ENCODE measurements around the gene TRAF3IP1. TPM values are rescaled to one million over a fixed set of nuclear protein-coding genes. Genes with fewer than 3 reads are reported as not detected.
"Not testable (repeated sequence)": the region's sequence is repeated elsewhere in the genome, so short reads cannot be mapped to it uniquely, and the experiment has no call there.

TRAF3IP1 gene
- total RNA-seq, 4 donors from 2014 or later, result 11.6 to 17.4 (median 15.7) TPM

DNA sequence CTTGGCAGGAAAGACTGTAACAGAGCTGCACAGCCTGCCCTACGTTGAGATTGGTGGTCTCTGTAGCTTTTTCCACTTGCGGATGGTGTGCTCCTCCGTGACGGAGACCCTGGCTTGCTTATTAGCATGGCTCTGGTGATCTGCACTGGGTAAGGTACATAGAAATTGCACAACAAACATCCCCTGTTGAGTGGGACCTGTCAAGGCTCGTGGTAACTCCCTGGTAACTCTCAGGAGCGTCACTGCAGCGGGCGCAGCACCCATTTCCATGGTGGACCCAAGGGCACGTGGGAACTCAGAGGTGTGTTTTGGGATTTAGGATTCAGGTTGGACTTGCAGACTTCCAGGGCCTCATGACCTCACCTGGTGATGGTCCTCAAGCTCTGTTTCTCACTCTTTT, 1.1 kb downstream of the TRAF3IP1 start:
- DNase-seq (ENCODE audit: low spot score in 2 of 2), result no peak
- 69 to 71% methylated on average over 9 of the region's 9 CpGs for WGBS, 2 donors
- H3K9me3 ChIP-seq, result no peaks in the 10 kb centered on the region
- peaks cover 0 to 26% (median 0%) of the 10 kb centered on the region in 3 donors for H3K36me3 ChIP-seq
- TF ChIP-seq POLR2A (IDR thresholded peaks at IDR 0.05) (no peak), EP300 (IDR thresholded peaks at IDR 0.05) (no peak)
- TF ChIP-seq, protein P1, sequence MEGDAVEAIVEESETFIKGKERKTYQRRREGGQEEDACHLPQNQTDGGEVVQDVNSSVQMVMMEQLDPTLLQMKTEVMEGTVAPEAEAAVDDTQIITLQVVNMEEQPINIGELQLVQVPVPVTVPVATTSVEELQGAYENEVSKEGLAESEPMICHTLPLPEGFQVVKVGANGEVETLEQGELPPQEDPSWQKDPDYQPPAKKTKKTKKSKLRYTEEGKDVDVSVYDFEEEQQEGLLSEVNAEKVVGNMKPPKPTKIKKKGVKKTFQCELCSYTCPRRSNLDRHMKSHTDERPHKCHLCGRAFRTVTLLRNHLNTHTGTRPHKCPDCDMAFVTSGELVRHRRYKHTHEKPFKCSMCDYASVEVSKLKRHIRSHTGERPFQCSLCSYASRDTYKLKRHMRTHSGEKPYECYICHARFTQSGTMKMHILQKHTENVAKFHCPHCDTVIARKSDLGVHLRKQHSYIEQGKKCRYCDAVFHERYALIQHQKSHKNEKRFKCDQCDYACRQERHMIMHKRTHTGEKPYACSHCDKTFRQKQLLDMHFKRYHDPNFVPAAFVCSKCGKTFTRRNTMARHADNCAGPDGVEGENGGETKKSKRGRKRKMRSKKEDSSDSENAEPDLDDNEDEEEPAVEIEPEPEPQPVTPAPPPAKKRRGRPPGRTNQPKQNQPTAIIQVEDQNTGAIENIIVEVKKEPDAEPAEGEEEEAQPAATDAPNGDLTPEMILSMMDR (IDR thresholded peaks at IDR 0.05), result no peak
- peak overlapping the region in 3 of 4 donors; percentile 62 to 92 (median 65) for H3K4me3 ChIP-seq
- H3K27me3 ChIP-seq, result no peaks in the 10 kb centered on the region
- H3K27ac ChIP-seq, result peak overlapping the region in 2 of 4 donors; percentile 65 to 79
- H3K4me1 ChIP-seq, result peaks cover 0 to 24% (median 17%) of the 10 kb centered on the region in 4 donors

DNA sequence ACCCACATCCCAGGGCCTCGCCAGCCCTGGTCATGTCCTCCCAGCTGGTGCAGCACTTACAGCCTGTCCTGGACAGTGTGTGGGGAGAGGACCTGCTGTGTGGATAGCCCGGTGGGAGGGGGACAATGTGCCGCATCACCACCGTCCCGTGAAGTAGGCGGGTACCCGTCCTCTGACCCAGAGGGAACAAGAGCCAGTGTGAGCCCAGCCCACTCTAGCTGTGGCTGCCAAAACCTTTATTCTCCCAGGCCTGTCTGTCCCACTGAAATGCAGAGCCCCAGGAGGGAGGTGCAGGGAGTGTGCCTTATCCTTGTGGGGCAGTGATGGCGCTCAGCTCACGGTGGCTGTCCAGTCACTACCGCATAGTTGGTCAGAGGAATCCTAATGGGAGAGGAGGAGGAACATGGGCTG, 1.7 kb downstream of the TRAF3IP1 start:
- Histone ChIP-seq H3K4me3 (no peak overlapping the region), H3K36me3 (peaks cover 0 to 31% (median 0%) of the 10 kb centered on the region in 3 donors), H3K27ac (no peak overlapping the region), H3K4me1 (peaks cover 0 to 24% (median 17%) of the 10 kb centered on the region in 4 donors), H3K9me3 (no peaks in the 10 kb centered on the region), H3K27me3 (no peaks in the 10 kb centered on the region)
- TF ChIP-seq POLR2A (IDR thresholded peaks at IDR 0.05), result no peak
- TF ChIP-seq EP300 (IDR thresholded peaks at IDR 0.05), result no peak
- TF ChIP-seq, protein P1 (IDR thresholded peaks at IDR 0.05), result no peak
- WGBS, 2 donors, result 68 to 80% methylated on average over 8 to 10 of the region's 10 CpGs
- DNase-seq (ENCODE audit: low spot score in 2 of 2), result no peak

DNA sequence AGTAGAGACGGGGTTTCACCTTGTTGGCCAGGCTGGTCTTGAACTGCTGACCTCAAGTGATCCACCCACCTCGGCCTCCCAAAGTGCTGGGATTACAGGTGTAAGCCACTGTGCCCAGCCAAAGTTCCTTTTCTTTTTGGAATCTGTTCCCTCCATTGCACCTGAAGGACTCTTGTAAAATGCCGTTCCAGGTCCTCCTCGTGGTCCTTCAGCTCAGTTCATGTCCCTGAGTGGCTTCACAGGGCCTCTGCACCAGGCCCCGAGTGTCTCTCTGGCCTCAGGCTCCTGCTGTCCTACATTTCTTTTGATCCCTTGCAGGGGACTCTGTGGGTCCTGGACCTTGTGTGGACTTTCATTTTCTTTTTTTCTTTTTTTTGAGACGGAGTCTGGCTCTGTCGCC, 3.9 kb downstream of the TRAF3IP1 start:
- not testable (repeated sequence) for H3K9me3 ChIP-seq; H3K27me3 ChIP-seq; H3K27ac ChIP-seq; DNase-seq (ENCODE audit: low spot score in 2 of 2); H3K4me3 ChIP-seq
- WGBS, 2 donors, result 92 to 95% methylated on average over 7 of the region's 7 CpGs
- Histone ChIP-seq H3K4me1 (peaks cover 0 to 23% (median 17%) of the 10 kb centered on the region in 4 donors), H3K36me3 (peaks cover 0 to 54% (median 13%) of the 10 kb centered on the region in 3 donors)

DNA sequence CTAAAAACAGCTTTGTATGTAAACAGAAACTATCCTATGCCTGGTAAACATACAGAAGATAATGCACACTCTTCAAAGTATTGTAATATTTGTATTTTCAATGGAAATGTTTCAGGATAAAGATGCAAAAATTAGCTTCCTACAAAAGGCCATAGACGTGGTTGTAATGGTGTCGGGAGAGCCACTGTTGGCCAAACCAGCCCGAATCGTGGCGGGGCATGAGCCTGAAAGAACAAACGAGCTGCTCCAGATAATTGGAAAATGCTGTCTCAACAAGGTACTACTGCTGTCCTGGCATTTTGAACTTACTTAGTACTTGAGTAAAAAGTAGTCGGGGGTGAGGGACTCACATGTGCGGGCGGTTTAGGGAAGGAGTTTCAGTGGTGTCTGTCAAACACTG, 5.4 kb downstream of the TRAF3IP1 start:
- Histone ChIP-seq H3K9me3 (peaks cover 0 to 5% (median 0%) of the 10 kb centered on the region in 4 donors), H3K4me1 (peaks cover 0 to 15% (median 11%) of the 10 kb centered on the region in 4 donors), H3K27me3 (no peaks in the 10 kb centered on the region), H3K27ac (no peak overlapping the region), H3K4me3 (no peak overlapping the region), H3K36me3 (peaks cover 0 to 67% (median 13%) of the 10 kb centered on the region in 3 donors)
- TF ChIP-seq EP300 (IDR thresholded peaks at IDR 0.05), result no peak
- no peak for TF ChIP-seq POLR2A (IDR thresholded peaks at IDR 0.05)
- TF ChIP-seq, protein P1 (IDR thresholded peaks at IDR 0.05), result no peak
- 75 to 80% methylated on average over 9 of the region's 9 CpGs for WGBS, 2 donors
- DNase-seq (ENCODE audit: low spot score in 2 of 2), result no peak

DNA sequence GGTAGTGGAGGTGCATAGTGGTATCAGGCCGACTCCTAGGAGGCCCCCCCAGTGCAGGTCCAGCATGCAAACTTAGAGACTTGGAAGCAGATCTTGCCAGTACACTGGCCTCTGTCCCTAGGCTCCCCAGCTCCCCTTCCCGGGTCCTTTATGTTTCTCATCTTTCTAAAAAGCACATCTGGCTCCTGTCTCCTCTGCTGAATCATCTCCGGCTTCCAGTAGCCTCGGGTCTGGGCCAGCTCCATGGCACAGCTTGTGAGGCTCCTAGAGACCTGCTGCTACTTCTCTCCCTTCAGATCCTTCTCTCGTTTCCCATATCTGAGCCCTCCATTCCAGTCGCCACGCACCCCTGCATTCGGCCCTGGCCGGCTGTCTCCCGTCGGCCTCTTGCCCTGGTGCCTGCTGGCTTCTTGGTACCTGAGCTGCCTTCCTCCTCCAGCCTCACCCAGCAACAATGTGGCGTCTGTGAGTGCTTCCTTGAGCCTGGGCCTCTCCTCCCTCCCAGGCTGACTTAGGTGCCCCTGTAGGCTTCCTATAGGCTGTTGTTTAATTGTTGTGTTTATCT, 6.6 kb downstream of the TRAF3IP1 start:
- H3K27ac ChIP-seq, result no peak overlapping the region
- peaks cover 0 to 5% (median under 1%) of the 10 kb centered on the region in 4 donors for H3K4me1 ChIP-seq
- H3K27me3 ChIP-seq, result no peaks in the 10 kb centered on the region
- TF ChIP-seq, protein P1 (IDR thresholded peaks at IDR 0.05), result no peak
- TF ChIP-seq POLR2A (IDR thresholded peaks at IDR 0.05) (no peak), EP300 (IDR thresholded peaks at IDR 0.05) (no peak)
- H3K9me3 ChIP-seq, result peaks cover 0 to 5% (median 0%) of the 10 kb centered on the region in 4 donors
- H3K36me3 ChIP-seq, result peaks cover 0 to 70% (median 13%) of the 10 kb centered on the region in 3 donors
- no peak overlapping the region for H3K4me3 ChIP-seq
- 95 to 97% methylated on average over 12 of the region's 12 CpGs for WGBS, 2 donors
- no peak for DNase-seq (ENCODE audit: low spot score in 2 of 2)
